Hematopoietic multipotent progenitor cell treated with erythropoietin and hydrocortisone succinate and interleukin-3 and kit ligand, for 15 days (in vitro differentiated cells): Measurements from ENCODE around the gene B3GALT5.

Experiments
- DNase-seq: peaks from one replicate; pipeline ENCODE4 v3.0.0-alpha.2; 2015; ENCODE audit warnings: low spot score

Gene B3GALT5

GRCh38 chr21:39604951-39605350 lies 7.8 kb upstream of the B3GALT5 start:
- DNase-seq, result no peak

GRCh38 chr21:39610703-39611102 lies 2.0 kb upstream of the B3GALT5 start:
- no peak for DNase-seq

GRCh38 chr21:39611551-39612190 lies 1.1 kb upstream of the B3GALT5 start:
- no peak for DNase-seq

- DNase-seq, result no peak
These were observed 548 bp downstream of the B3GALT5 start for GRCh38 chr21:39613041-39613934.

GRCh38 chr21:39616211-39616772 lies 3.6 kb downstream of the B3GALT5 start:
- no peak for DNase-seq

GRCh38 chr21:39620856-39621255 lies 8.1 kb downstream of the B3GALT5 start:
- DNase-seq, result no peak

- no peak for DNase-seq
These were observed 12.6 kb downstream of the B3GALT5 start for GRCh38 chr21:39625211-39625895.

GRCh38 chr21:39628385-39628784 lies 15.6 kb downstream of the B3GALT5 start:
- DNase-seq, result no peak

- no peak for DNase-seq
These were observed 17.5 kb downstream of the B3GALT5 start for GRCh38 chr21:39630191-39630591.

GRCh38 chr21:39630827-39631226 lies 18.1 kb downstream of the B3GALT5 start:
- DNase-seq, result no peak

- DNase-seq, result no peak
These were observed 19.3 kb downstream of the B3GALT5 start for GRCh38 chr21:39631842-39632562.

- no peak for DNase-seq
These were observed 20.2 kb downstream of the B3GALT5 start for GRCh38 chr21:39632796-39633442.

- no peak for DNase-seq
These were observed 21.0 kb downstream of the B3GALT5 start for GRCh38 chr21:39633770-39634181.

- DNase-seq, result no peak
These were observed 21.8 kb downstream of the B3GALT5 start for GRCh38 chr21:39634507-39634906.

- no peak for DNase-seq
These were observed 24.6 kb downstream of the B3GALT5 start for GRCh38 chr21:39637197-39637970.

- DNase-seq, result no peak
These were observed 25.2 kb downstream of the B3GALT5 start for GRCh38 chr21:39637971-39638240.

GRCh38 chr21:39638281-39638680 lies 25.5 kb downstream of the B3GALT5 start:
- no peak for DNase-seq

GRCh38 chr21:39640754-39641153 lies 28.0 kb downstream of the B3GALT5 start:
- DNase-seq, result no peak

GRCh38 chr21:39641827-39642450 lies 29.2 kb downstream of the B3GALT5 start:
- DNase-seq, result no peak

GRCh38 chr21:39644062-39644560 lies 31.4 kb downstream of the B3GALT5 start:
- DNase-seq, result no peak
